A549 (cell line): Measurements from ENCODE around the gene BMP5. TPM values are rescaled to one million over a fixed set of nuclear protein-coding genes. Genes with fewer than 3 reads are reported as not detected.
A peak's percentile ranks its signal among the peaks of the same experiment; 100 is the strongest.

ENCODE experiments used
- ATAC-seq, 2 experiments: fragments of 200-7000 bp in 1 of 2; fragments of >200 bp in 1 of 2; cut with Nextera tagmentation in 1 of 2; cut with Tn5 transposase in 1 of 2; 3 replicates each; pipeline versions ENCODE4 v1.8.0 to v1.9.1; 2018 to 2020; ENCODE audit warnings: mild to moderate bottlenecking in 1 of 2, moderate library complexity in 1 of 2
- CTCF ChIA-PET: fragments of 300-600 bp; sonication (Branson Sonifier 250); formaldehyde crosslinking; extraction: SDS; loops from one replicate; lab custom pipeline; 2021; ENCODE audit warnings: antibody characterized with exemption, inconsistent platforms; lab: Yijun Ruan, JAX
- POLR2A ChIA-PET: fragments of 350-600 bp; formaldehyde crosslinking; extraction: SDS; loops from one replicate; lab custom pipeline; 2021; ENCODE audit warnings: antibody characterized with exemption, inconsistent platforms; lab: Yijun Ruan, JAX
- DNase-seq, 2 experiments: peaks; one replicate each; pipeline versions ENCODE4 v3.0.0 to v3.0.0-alpha.2; 2011 to 2016; ENCODE audit warnings: low read depth in 1 of 2, low spot score in 1 of 2
- FAIRE-seq: peaks from 2 replicates; lab custom pipeline; 2011; peaks lifted over from hg19 to GRCh38; lab: Jason Lieb, UNC
- H3K27ac ChIP-seq, 2 experiments: fragments of >200 bp; sonication (Bioruptor Twin); formaldehyde crosslinking; 3 replicates each; pipeline ENCODE4 v1.5.1; 2016 to 2017
- H3K4me1 ChIP-seq: fragments of >200 bp; sonication (Bioruptor Twin); formaldehyde crosslinking; 3 replicates; pipeline ENCODE4 v1.6.1; 2016
- H3K4me2 ChIP-seq: fragments of >200 bp; sonication (Bioruptor Twin); formaldehyde crosslinking; 3 replicates; pipeline ENCODE4 v1.6.1; 2016
- H3K4me3 ChIP-seq: fragments of >200 bp; sonication (Bioruptor Twin); formaldehyde crosslinking; 3 replicates; pipeline ENCODE4 v1.5.1; 2016
- H3K9me3 ChIP-seq: fragments of >200 bp; sonication (Bioruptor Twin); formaldehyde crosslinking; 3 replicates; pipeline ENCODE4 v1.6.1; 2016
- CBX8 ChIP-seq: fragments of 200-600 bp; sonication (generic); IDR thresholded peaks from 2 replicates; pipeline ENCODE4 v1.6.1; 2016
- CHD4 ChIP-seq: fragments of 200-600 bp; sonication (generic); IDR thresholded peaks from 2 replicates; pipeline ENCODE4 v1.6.1; 2016; ENCODE audit warnings: antibody characterized with exemption, mild to moderate bottlenecking, borderline replicate concordance
- EHMT2 ChIP-seq: fragments of 200-600 bp; sonication (generic); IDR thresholded peaks from 2 replicates; pipeline ENCODE4 v1.6.1; 2016; ENCODE audit warnings: antibody characterized with exemption, low read depth, mild to moderate bottlenecking, moderate library complexity
- ESRRA ChIP-seq: fragments of 150-350 bp; IDR thresholded peaks from 2 replicates; pipeline ENCODE4 v1.6.1; 2014; ENCODE audit warnings: mild to moderate bottlenecking, low read length, borderline replicate concordance
- GATA3 ChIP-seq: IDR thresholded peaks from 2 replicates; pipeline ENCODE4 v1.6.1; 2012; ENCODE audit warnings: borderline replicate concordance
- HEYL ChIP-seq: fragments of 250-450 bp; sonication (Bioruptor Pico); IDR thresholded peaks from 2 replicates; pipeline ENCODE4 v1.8.0; 2021; ENCODE audit warnings: mild to moderate bottlenecking, moderate library complexity
- HOXB13 ChIP-seq: fragments of 250-450 bp; sonication (Bioruptor Pico); IDR thresholded peaks from 2 replicates; pipeline ENCODE4 v1.5.0; 2020; ENCODE audit warnings: low read depth, mild to moderate bottlenecking, moderate library complexity
- HOXB5 ChIP-seq: fragments of 250-450 bp; sonication (Bioruptor Pico); IDR thresholded peaks from 2 replicates; pipeline ENCODE4 v1.5.0; 2020; ENCODE audit warnings: mild to moderate bottlenecking, moderate library complexity
- MAZ ChIP-seq: fragments of 150-350 bp; IDR thresholded peaks from 2 replicates; pipeline ENCODE4 v1.6.1; 2014; ENCODE audit warnings: antibody characterized with exemption, low read depth, low read length, borderline replicate concordance
- NPAS2 ChIP-seq: fragments of 250-450 bp; sonication (Bioruptor Pico); IDR thresholded peaks from 2 replicates; pipeline ENCODE4 v1.8.0; 2022; ENCODE audit warnings: mild to moderate bottlenecking, moderate library complexity, borderline replicate concordance
- NR3C1 ChIP-seq: fragments of >200 bp; sonication (Bioruptor Twin); formaldehyde crosslinking; IDR thresholded peaks from 3 replicates; pipeline ENCODE4 v1.6.1; 2017
- PHF8 ChIP-seq: fragments of 200-600 bp; sonication (generic); IDR thresholded peaks from 2 replicates; pipeline ENCODE4 v1.6.1; 2016; ENCODE audit warnings: low read depth, mild to moderate bottlenecking, antibody characterized with exemption, moderate library complexity, borderline replicate concordance
- RAD21 ChIP-seq, 2 experiments: fragments of >200 bp in 1 of 2; sonication (Bioruptor Twin) in 1 of 2; formaldehyde crosslinking in 1 of 2; IDR thresholded peaks in 1 of 2; conservative IDR thresholded peaks in 1 of 2; 2 replicates in 1 of 2; 3 replicates in 1 of 2; pipeline ENCODE4 v1.6.1; 2012 to 2018; ENCODE audit warnings: inconsistent platforms in 1 of 2
- RCOR1 ChIP-seq: fragments of 150-350 bp; IDR thresholded peaks from 2 replicates; pipeline ENCODE4 v1.6.1; 2014; ENCODE audit warnings: antibody characterized with exemption, low read length, low read depth
- RFX5 ChIP-seq: fragments of 450-650 bp; IDR thresholded peaks from 2 replicates; pipeline ENCODE4 v1.7.1; 2014; ENCODE audit warnings: antibody characterized with exemption, mild to moderate bottlenecking, moderate library complexity
- TFCP2L1 ChIP-seq: fragments of 250-450 bp; sonication (Bioruptor Pico); IDR thresholded peaks from 2 replicates; pipeline ENCODE4 v1.5.0; 2021; ENCODE audit warnings: mild to moderate bottlenecking
- ZSCAN20 ChIP-seq: fragments of 250-450 bp; sonication (Bioruptor Pico); IDR thresholded peaks from 2 replicates; pipeline ENCODE4 v1.8.0; 2022; ENCODE audit warnings: mild to moderate bottlenecking, moderate library complexity
- WGBS: methylation state at CpG from one replicate; pipeline ENCODE4 v1.1.6; 2017; ENCODE audit errors: missing lambda C conversion rate; 5-methylcytosine and 5-hydroxymethylcytosine counted together
- polyA plus RNA-seq, 4 experiments: library from polyadenylated mRNA; depleted of rRNA in 3 of 4; stranded (reverse); fragments of >200 nt; fragmentation: RNase III in 1 of 4; extraction: RNeasy Plus Mini Kit Qiagen cat#74134 plus additional on column Dnase treatment in 1 of 4; gene quantifications; 2 replicates in 3 of 4; 3 replicates in 1 of 4; pipeline ENCODE4 v1.2.3, GENCODE V29; 2011 to 2017
- TF ChIP-seq, protein P1 (sequence below): IDR thresholded peaks from 2 replicates; pipeline ENCODE4 v1.6.1; 2012; ENCODE audit warnings: low read depth, borderline replicate concordance
- TF ChIP-seq, protein P2 (sequence below): fragments of >200 bp; sonication (Bioruptor Twin); formaldehyde crosslinking; IDR thresholded peaks from 2 replicates; pipeline ENCODE4 v1.6.1; 2016
- TF ChIP-seq, protein P3 (sequence below): fragments of 150-350 bp; IDR thresholded peaks from 2 replicates; pipeline ENCODE4 v1.6.1; 2014; ENCODE audit warnings: low read depth, mild to moderate bottlenecking, low read length
- TF ChIP-seq, protein P4 (sequence below): fragments of >200 bp; sonication (Bioruptor Twin); formaldehyde crosslinking; IDR thresholded peaks from 3 replicates; pipeline ENCODE4 v1.5.1; 2016
- TF ChIP-seq, protein P5 (sequence below): IDR thresholded peaks from 2 replicates; pipeline ENCODE4 v1.6.1; 2012

The BMP5 gene
- polyA plus RNA-seq, 2 of the 4 experiments (the other 2 are of a cell fraction), result 0.04 to 0.12 TPM

DNA sequence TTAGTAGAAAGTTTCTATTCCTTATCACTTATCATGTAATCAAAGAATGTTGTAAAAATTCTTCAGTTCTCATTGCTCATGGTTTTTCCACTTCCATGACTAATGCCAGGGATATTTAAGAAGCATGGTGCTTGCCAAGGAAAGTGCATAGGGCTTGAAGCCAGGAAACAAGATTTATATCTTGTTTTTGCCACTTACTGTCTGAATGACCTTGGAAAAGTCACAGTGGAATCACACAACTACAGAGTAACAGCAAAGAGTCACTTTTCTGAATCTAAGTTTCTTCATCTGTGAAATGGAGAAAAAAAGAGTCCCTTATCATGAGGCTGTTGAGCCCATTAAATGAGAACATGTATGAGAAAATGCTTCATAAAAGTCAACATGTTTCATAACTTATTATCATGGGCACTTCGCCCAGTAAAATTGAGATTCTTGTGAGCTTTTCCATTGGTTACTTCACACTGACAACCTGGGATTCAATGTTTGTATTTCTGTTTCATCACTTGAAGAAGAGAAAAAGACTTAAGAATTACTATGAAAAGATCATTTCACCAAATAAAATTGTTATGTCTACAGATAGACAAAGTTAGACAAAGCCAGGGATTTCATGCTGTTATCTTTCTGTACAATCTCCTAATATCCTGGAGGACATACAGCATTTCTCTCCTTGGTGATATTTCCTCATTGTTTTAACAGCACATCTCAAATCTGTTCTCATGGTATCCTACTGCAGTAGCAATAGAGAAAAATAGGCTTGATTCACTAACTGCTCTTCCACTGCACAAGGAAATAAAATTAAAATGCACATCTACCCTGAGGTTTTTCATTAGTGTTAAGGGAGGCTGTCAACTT is 7.6 kb upstream of the BMP5 start (continued):
- TF ChIP-seq ESRRA, result peak; percentile 52; the same call in 1 of the 2 replicates
- TF ChIP-seq RFX5, result no peak
- no peak for TF ChIP-seq CHD4
- TF ChIP-seq, protein P1, sequence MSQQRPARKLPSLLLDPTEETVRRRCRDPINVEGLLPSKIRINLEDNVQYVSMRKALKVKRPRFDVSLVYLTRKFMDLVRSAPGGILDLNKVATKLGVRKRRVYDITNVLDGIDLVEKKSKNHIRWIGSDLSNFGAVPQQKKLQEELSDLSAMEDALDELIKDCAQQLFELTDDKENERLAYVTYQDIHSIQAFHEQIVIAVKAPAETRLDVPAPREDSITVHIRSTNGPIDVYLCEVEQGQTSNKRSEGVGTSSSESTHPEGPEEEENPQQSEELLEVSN, result no peak
- no peak for TF ChIP-seq HOXB5
- TF ChIP-seq, protein P2, sequence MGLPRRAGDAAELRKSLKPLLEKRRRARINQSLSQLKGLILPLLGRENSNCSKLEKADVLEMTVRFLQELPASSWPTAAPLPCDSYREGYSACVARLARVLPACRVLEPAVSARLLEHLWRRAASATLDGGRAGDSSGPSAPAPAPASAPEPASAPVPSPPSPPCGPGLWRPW, result no peak; the same call in 1 of the 2 replicates
- no peak for TF ChIP-seq PHF8
- no peak for TF ChIP-seq CBX8
- TF ChIP-seq, protein P3, sequence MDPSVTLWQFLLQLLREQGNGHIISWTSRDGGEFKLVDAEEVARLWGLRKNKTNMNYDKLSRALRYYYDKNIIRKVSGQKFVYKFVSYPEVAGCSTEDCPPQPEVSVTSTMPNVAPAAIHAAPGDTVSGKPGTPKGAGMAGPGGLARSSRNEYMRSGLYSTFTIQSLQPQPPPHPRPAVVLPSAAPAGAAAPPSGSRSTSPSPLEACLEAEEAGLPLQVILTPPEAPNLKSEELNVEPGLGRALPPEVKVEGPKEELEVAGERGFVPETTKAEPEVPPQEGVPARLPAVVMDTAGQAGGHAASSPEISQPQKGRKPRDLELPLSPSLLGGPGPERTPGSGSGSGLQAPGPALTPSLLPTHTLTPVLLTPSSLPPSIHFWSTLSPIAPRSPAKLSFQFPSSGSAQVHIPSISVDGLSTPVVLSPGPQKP, result no peak
- no peak for TF ChIP-seq HEYL

DNA sequence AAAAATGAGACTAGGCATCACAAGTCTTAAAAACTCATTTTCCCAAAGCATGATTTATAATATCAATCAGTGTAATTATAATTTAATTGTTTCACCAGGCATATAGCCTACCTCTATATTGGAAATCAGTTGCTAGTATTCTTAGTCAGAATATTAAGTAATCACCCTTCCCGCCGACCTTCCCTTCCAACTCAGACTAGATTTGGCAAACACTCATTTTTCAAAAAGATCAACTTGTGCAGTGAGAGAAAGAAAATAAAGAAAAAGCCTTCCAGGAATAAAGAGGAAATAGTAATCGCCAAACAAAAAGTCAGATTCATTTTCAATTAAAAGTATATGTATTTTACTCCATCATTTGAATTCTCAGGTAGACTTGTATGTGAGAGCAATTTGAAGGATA is 1.9 kb upstream of the BMP5 start:
- ATAC-seq (no peak), FAIRE-seq (no peak)
- Histone ChIP-seq H3K4me3 (no peak overlapping the region), H3K4me2 (no peak overlapping the region)
- TF ChIP-seq, protein P1, result no peak
- TF ChIP-seq ESRRA, result no peak
- no peak for TF ChIP-seq GATA3
- TF ChIP-seq ZSCAN20, result no peak
- TF ChIP-seq EHMT2, result no peak
- TF ChIP-seq, protein P3, result no peak
- no peak for TF ChIP-seq NR3C1
- no peak for TF ChIP-seq NPAS2 (CRISPR knock-in tag)
- TF ChIP-seq MAZ, result no peak
- TF ChIP-seq CBX8, result no peak
- TF ChIP-seq HOXB13 (CRISPR knock-in tag), result no peak
- TF ChIP-seq RAD21 (conservative IDR thresholded peaks at IDR 0.05 in 1 of 2, IDR thresholded peaks at IDR 0.05 in 1 of 2), result no peak
- TF ChIP-seq, all 56 proteins: peak for 0
- ChIA-PET POLR2A (no interaction called here), CTCF (no interaction called here)
- H3K4me1 ChIP-seq, result peaks cover 10% of the 10 kb centered on the region
- DNase-seq, result no peak
- 85% methylated on average over 3 of the region's 3 CpGs for WGBS
- no peaks in the 10 kb centered on the region for H3K9me3 ChIP-seq
- no peak overlapping the region for H3K27ac ChIP-seq

DNA sequence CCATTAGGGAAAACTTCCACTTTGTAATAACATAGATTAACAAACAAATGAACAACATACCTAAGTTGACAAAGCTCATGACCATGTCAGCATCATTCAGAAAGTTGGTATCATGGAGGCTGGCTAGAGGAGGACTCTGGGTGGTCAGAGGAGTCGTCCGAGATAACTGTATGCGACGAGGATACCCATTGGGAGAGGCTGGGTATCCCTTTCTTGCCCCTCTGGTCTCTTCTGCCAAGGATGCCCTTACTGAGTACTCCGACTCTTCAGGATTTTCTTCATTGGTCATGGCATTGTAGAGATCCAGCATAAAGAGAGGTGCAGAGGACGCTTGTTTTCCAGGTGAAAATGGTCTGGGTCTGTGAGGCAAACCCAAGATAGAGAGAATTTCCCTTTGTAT is 1.1 kb downstream of the BMP5 start:
- ATAC-seq (no peak), DNase-seq (no peak), FAIRE-seq (no peak)
- ChIA-PET CTCF (no interaction called here), POLR2A (no interaction called here)
- Histone ChIP-seq H3K9me3 (no peaks in the 10 kb centered on the region), H3K27ac (no peak overlapping the region), H3K4me1 (peaks cover 8% of the 10 kb centered on the region; the same call in 2 of the 3 replicates), H3K4me2 (no peak overlapping the region), H3K4me3 (no peak overlapping the region)
- 90% methylated on average over 6 of the region's 6 CpGs for WGBS
- TF ChIP-seq ZSCAN20, result no peak
- TF ChIP-seq, protein P4, sequence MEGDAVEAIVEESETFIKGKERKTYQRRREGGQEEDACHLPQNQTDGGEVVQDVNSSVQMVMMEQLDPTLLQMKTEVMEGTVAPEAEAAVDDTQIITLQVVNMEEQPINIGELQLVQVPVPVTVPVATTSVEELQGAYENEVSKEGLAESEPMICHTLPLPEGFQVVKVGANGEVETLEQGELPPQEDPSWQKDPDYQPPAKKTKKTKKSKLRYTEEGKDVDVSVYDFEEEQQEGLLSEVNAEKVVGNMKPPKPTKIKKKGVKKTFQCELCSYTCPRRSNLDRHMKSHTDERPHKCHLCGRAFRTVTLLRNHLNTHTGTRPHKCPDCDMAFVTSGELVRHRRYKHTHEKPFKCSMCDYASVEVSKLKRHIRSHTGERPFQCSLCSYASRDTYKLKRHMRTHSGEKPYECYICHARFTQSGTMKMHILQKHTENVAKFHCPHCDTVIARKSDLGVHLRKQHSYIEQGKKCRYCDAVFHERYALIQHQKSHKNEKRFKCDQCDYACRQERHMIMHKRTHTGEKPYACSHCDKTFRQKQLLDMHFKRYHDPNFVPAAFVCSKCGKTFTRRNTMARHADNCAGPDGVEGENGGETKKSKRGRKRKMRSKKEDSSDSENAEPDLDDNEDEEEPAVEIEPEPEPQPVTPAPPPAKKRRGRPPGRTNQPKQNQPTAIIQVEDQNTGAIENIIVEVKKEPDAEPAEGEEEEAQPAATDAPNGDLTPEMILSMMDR, result no peak
- TF ChIP-seq NR3C1, result no peak
- TF ChIP-seq, protein P2, result no peak
- TF ChIP-seq RCOR1, result no peak
- TF ChIP-seq, protein P5, sequence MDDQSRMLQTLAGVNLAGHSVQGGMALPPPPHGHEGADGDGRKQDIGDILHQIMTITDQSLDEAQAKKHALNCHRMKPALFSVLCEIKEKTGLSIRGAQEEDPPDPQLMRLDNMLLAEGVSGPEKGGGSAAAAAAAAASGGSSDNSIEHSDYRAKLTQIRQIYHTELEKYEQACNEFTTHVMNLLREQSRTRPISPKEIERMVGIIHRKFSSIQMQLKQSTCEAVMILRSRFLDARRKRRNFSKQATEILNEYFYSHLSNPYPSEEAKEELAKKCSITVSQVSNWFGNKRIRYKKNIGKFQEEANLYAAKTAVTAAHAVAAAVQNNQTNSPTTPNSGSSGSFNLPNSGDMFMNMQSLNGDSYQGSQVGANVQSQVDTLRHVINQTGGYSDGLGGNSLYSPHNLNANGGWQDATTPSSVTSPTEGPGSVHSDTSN, result no peak
- TF ChIP-seq TFCP2L1 (CRISPR knock-in tag), result no peak
- TF ChIP-seq CHD4, result no peak
